Activated CD4-positive, alpha-beta T cell treated with anti-CD3 and anti-CD28 coated beads, Interleukin-2, amount 50 U/mL, for 4 hours (primary cell): ENCODE data around the gene AP1S2.
"Not testable (repeated sequence)": the region's sequence is repeated elsewhere in the genome, so short reads cannot be mapped to it uniquely, and the experiment has no call there.

Source experiments
- DNase-seq, 2 experiments: peaks; one replicate each; pipeline ENCODE4 v3.0.0-alpha.2; 2020

Gene AP1S2

GRCh38 chrX:15854080-15854655 lies 445 bp downstream of the AP1S2 start:
- peak; percentile 7 to 23 for DNase-seq

GRCh38 chrX:15853586-15854079 lies 980 bp downstream of the AP1S2 start:
- DNase-seq: no peak

GRCh38 chrX:15849555-15849954 lies 5.1 kb downstream of the AP1S2 start:
- DNase-seq: no peak

- no peak for DNase-seq
Measured at GRCh38 chrX:15848576-15848975, 6.0 kb downstream of the AP1S2 start.

- DNase-seq: no peak
Measured at GRCh38 chrX:15843960-15844359, 10.7 kb downstream of the AP1S2 start.

- DNase-seq: no peak
Measured at GRCh38 chrX:15841853-15842516, 12.6 kb downstream of the AP1S2 start.

GRCh38 chrX:15838017-15838416 lies 16.6 kb downstream of the AP1S2 start:
- DNase-seq: no peak

GRCh38 chrX:15834827-15835595 lies 19.6 kb downstream of the AP1S2 start:
- no peak for DNase-seq

GRCh38 chrX:15834053-15834452 lies 20.6 kb downstream of the AP1S2 start:
- DNase-seq: no peak

GRCh38 chrX:15831347-15831746 lies 23.3 kb downstream of the AP1S2 start:
- not testable (repeated sequence) for DNase-seq

GRCh38 chrX:15829217-15829616 lies 25.4 kb downstream of the AP1S2 start:
- DNase-seq: no peak

- DNase-seq: no peak
Measured at GRCh38 chrX:15825936-15826335, 28.7 kb downstream of the AP1S2 start.

- DNase-seq: no peak
Measured at GRCh38 chrX:15822922-15823321, 31.7 kb downstream of the AP1S2 start.

GRCh38 chrX:15820106-15821073 lies 34.2 kb downstream of the AP1S2 start:
- no peak for DNase-seq

- peak; percentile 1 to 9 for DNase-seq
Measured at GRCh38 chrX:15816886-15817285, 37.7 kb downstream of the AP1S2 start.

- DNase-seq: no peak
Measured at GRCh38 chrX:15816438-15816809, 38.2 kb downstream of the AP1S2 start.

GRCh38 chrX:15815779-15816437 lies 38.7 kb downstream of the AP1S2 start:
- DNase-seq: peak; percentile 5 to 6

- no peak for DNase-seq
Measured at GRCh38 chrX:15814771-15815365, 39.7 kb downstream of the AP1S2 start.

GRCh38 chrX:15813416-15813815 lies 41.2 kb downstream of the AP1S2 start:
- no peak for DNase-seq

- no peak for DNase-seq
Measured at GRCh38 chrX:15812192-15812938, 42.2 kb downstream of the AP1S2 start.

- no peak for DNase-seq
Measured at GRCh38 chrX:15808254-15808653, 46.4 kb downstream of the AP1S2 start.
